Karpas-422 (cell line): Measurements from ENCODE around the gene PARS2. TPM values are rescaled to one million over a fixed set of nuclear protein-coding genes. Genes with fewer than 3 reads are reported as not detected.

Experiments used
- DNase-seq: peaks from one replicate; pipeline ENCODE4 v3.0.0-alpha.2; 2015
- H2AFZ ChIP-seq: fragments of 200-600 bp; sonication (generic); 2 replicates; pipeline ENCODE4 v1.6.1; 2014; ENCODE audit warnings: antibody characterized with exemption, low read length, mixed read lengths
- H3K27ac ChIP-seq: fragments of 200-600 bp; sonication (generic); 2 replicates; pipeline ENCODE4 v1.5.1; 2014; ENCODE audit warnings: mild to moderate bottlenecking, low read length, moderate library complexity
- H3K27me3 ChIP-seq: fragments of 200-600 bp; sonication (generic); 2 replicates; pipeline ENCODE4 v1.6.1; 2014; ENCODE audit warnings: low read length, mixed read lengths
- H3K36me3 ChIP-seq: fragments of 200-600 bp; sonication (generic); 2 replicates; pipeline ENCODE4 v1.6.1; 2014; ENCODE audit warnings: low read length, mixed read lengths; ENCODE audit not compliant: insufficient read depth
- H3K4me1 ChIP-seq: fragments of 200-600 bp; sonication (generic); 2 replicates; pipeline ENCODE4 v1.6.1; 2014; ENCODE audit warnings: mild to moderate bottlenecking, low read length, mixed read lengths
- H3K4me2 ChIP-seq: fragments of 200-600 bp; sonication (generic); 2 replicates; pipeline ENCODE4 v1.6.1; 2014; ENCODE audit warnings: low read length, low read depth, mild to moderate bottlenecking; ENCODE audit not compliant: poor library complexity, severe bottlenecking
- H3K4me3 ChIP-seq: fragments of 200-600 bp; sonication (generic); 2 replicates; pipeline ENCODE4 v1.5.1; 2014; ENCODE audit warnings: mild to moderate bottlenecking, antibody characterized with exemption, low read length, mixed read lengths
- H3K79me2 ChIP-seq: fragments of 200-600 bp; sonication (generic); 2 replicates; pipeline ENCODE4 v1.6.1; 2014; ENCODE audit warnings: mild to moderate bottlenecking, low read length, mixed read lengths
- H3K9ac ChIP-seq: fragments of 200-600 bp; sonication (generic); 2 replicates; pipeline ENCODE4 v1.6.0; 2014; ENCODE audit warnings: low read length
- H3K9me2 ChIP-seq: fragments of 200-600 bp; sonication (generic), shearing (Covaris generic); replicated peaks from 2 replicates; pipeline ENCODE4 v1.6.0; 2014; ENCODE audit warnings: mild to moderate bottlenecking, low read length, moderate library complexity; ENCODE audit not compliant: insufficient read depth
- H3K9me3 ChIP-seq: fragments of 300-700, 200-600 bp; sonication (generic); 2 replicates; pipeline ENCODE4 v1.6.1; 2014; ENCODE audit warnings: low read length, mixed read lengths
- H4K20me1 ChIP-seq: fragments of 200-600 bp; sonication (generic); 2 replicates; pipeline ENCODE4 v1.6.1; 2014; ENCODE audit warnings: mild to moderate bottlenecking, antibody characterized with exemption, low read length, low read depth; ENCODE audit not compliant: insufficient read depth
- total RNA-seq: library from RNA; depleted of rRNA; stranded (reverse); fragments of >200 nt; shearing (Covaris generic); gene quantifications from 2 replicates; pipeline ENCODE4 v1.2.3, GENCODE V29; 2014; ENCODE audit warnings: low replicate concordance; rRNA removed

Gene PARS2
- total RNA-seq = 8.2 and 9.0 TPM in 2 replicates

- peak within 1 kb of the TSS; percentile 91 for H2AFZ ChIP-seq
- peak within 1 kb of the TSS; percentile 87 for H3K9ac ChIP-seq
- peaks cover 29% of the 10 kb centered on the region for H3K79me2 ChIP-seq
- H3K36me3 ChIP-seq = no peaks in the 10 kb centered on the region
- no peaks in the 10 kb centered on the region for H3K9me3 ChIP-seq
- no peaks in the 10 kb centered on the region for H3K27me3 ChIP-seq
- H3K9me2 ChIP-seq = no peaks in the 10 kb centered on the region
- peaks cover 33% of the 10 kb centered on the region for H3K4me1 ChIP-seq
- peak; percentile 100 for DNase-seq
- no peaks in the 10 kb centered on the region for H4K20me1 ChIP-seq
- H3K4me2 ChIP-seq = peak within 1 kb of the TSS; percentile 93
- H3K27ac ChIP-seq = no peak within 1 kb of the TSS; the same call in 1 of the 2 replicates
- peak within 1 kb of the TSS; percentile 85 for H3K4me3 ChIP-seq
Observed at GRCh38 chr1:54764133-54764921, at the start of gene PARS2. Gene PARS2 (minus strand): TSS chr1:54764523. CDS start chr1:54759161, 5,362 bp downstream.

GRCh38 chr1:54814126-54814498 is 49.8 kb upstream of the PARS2 start:
- Histone ChIP-seq H3K4me1 (no peaks in the 10 kb centered on the region), H3K9me2 (no peaks in the 10 kb centered on the region), H2AFZ (no peak overlapping the region), H3K4me3 (no peak overlapping the region), H3K9me3 (no peaks in the 10 kb centered on the region), H3K27ac (no peak overlapping the region), H3K79me2 (no peaks in the 10 kb centered on the region), H3K9ac (no peak overlapping the region), H3K27me3 (no peaks in the 10 kb centered on the region), H4K20me1 (no peaks in the 10 kb centered on the region), H3K36me3 (no peaks in the 10 kb centered on the region), H3K4me2 (no peak overlapping the region)
- DNase-seq = no peak

- Histone ChIP-seq H3K9ac (no peak overlapping the region), H3K27ac (no peak overlapping the region), H3K36me3 (no peaks in the 10 kb centered on the region), H3K9me2 (no peaks in the 10 kb centered on the region), H4K20me1 (no peaks in the 10 kb centered on the region), H3K79me2 (no peaks in the 10 kb centered on the region), H3K4me1 (no peaks in the 10 kb centered on the region), H2AFZ (no peak overlapping the region), H3K9me3 (no peaks in the 10 kb centered on the region), H3K4me3 (no peak overlapping the region), H3K4me2 (no peak overlapping the region), H3K27me3 (no peaks in the 10 kb centered on the region)
- no peak for DNase-seq
Observed at GRCh38 chr1:54813485-54814125, 49.3 kb upstream of the PARS2 start.

GRCh38 chr1:54812801-54813484 is 48.6 kb upstream of the PARS2 start:
- no peak overlapping the region for H3K27ac ChIP-seq
- no peaks in the 10 kb centered on the region for H3K4me1 ChIP-seq
- no peaks in the 10 kb centered on the region for H4K20me1 ChIP-seq
- H3K4me2 ChIP-seq = no peak overlapping the region
- no peak for DNase-seq
- no peaks in the 10 kb centered on the region for H3K9me3 ChIP-seq
- no peaks in the 10 kb centered on the region for H3K79me2 ChIP-seq
- no peaks in the 10 kb centered on the region for H3K27me3 ChIP-seq
- H2AFZ ChIP-seq = no peak overlapping the region
- no peaks in the 10 kb centered on the region for H3K36me3 ChIP-seq
- H3K9me2 ChIP-seq = no peaks in the 10 kb centered on the region
- H3K4me3 ChIP-seq = no peak overlapping the region
- H3K9ac ChIP-seq = no peak overlapping the region

GRCh38 chr1:54811739-54812655 is 47.7 kb upstream of the PARS2 start:
- Histone ChIP-seq H3K27ac (no peak overlapping the region), H2AFZ (no peak overlapping the region), H4K20me1 (no peaks in the 10 kb centered on the region), H3K4me3 (no peak overlapping the region), H3K9me3 (no peaks in the 10 kb centered on the region), H3K4me2 (no peak overlapping the region), H3K9ac (no peak overlapping the region), H3K36me3 (no peaks in the 10 kb centered on the region), H3K4me1 (no peaks in the 10 kb centered on the region), H3K27me3 (no peaks in the 10 kb centered on the region), H3K9me2 (no peaks in the 10 kb centered on the region), H3K79me2 (no peaks in the 10 kb centered on the region)
- no peak for DNase-seq

- Histone ChIP-seq H3K27ac (no peak overlapping the region), H3K9ac (no peak overlapping the region), H3K36me3 (no peaks in the 10 kb centered on the region), H4K20me1 (no peaks in the 10 kb centered on the region), H3K9me3 (no peaks in the 10 kb centered on the region), H3K4me2 (no peak overlapping the region), H2AFZ (no peak overlapping the region), H3K9me2 (no peaks in the 10 kb centered on the region), H3K79me2 (no peaks in the 10 kb centered on the region), H3K27me3 (no peaks in the 10 kb centered on the region), H3K4me3 (no peak overlapping the region), H3K4me1 (no peaks in the 10 kb centered on the region)
- DNase-seq = no peak
Observed at GRCh38 chr1:54811066-54811465, 46.7 kb upstream of the PARS2 start.

- Histone ChIP-seq H4K20me1 (no peaks in the 10 kb centered on the region), H3K4me2 (no peak overlapping the region), H3K9me2 (no peaks in the 10 kb centered on the region), H3K79me2 (no peaks in the 10 kb centered on the region), H3K4me3 (no peak overlapping the region), H3K27me3 (no peaks in the 10 kb centered on the region), H2AFZ (no peak overlapping the region), H3K9ac (no peak overlapping the region), H3K4me1 (no peaks in the 10 kb centered on the region), H3K36me3 (no peaks in the 10 kb centered on the region), H3K9me3 (no peaks in the 10 kb centered on the region), H3K27ac (no peak overlapping the region)
- DNase-seq = peak; percentile 86
Observed at GRCh38 chr1:54810153-54810942, 46.0 kb upstream of the PARS2 start.
